ENCODE results near the gene TLR1. TPM values are rescaled to one million over a fixed set of nuclear protein-coding genes. Genes with fewer than 3 reads are reported as not detected.

TLR1 gene
- total RNA-seq, 6 experiments from 2014 or later = 5.1 to 10.5 (median 7.8) TPM

DNA sequence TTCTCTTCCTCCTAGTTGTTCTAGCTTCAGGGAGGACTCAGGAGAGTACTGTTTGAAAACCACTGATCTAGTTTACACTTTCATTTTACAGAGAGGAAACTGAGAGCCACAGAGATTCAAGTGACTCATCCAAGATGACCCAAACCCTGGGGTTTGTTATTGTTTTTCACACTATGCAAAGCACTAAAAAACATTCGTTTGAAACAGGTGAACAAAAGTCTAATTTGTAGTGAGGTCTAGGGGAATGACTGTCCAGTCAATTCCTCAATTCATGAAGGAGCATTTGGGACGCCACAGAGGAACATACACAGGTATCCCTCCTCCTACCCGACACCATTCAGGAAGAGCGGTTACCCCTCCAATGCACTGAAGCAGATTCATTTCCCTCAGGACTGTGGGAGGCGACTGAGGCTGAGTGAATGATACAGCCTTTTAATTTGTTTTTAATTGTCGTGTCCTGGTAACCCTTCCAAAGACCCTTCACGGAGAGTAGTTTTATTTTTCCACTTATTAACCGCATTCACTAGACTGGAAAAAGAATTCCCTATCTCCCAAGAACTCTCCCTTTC, 52.1 kb downstream of the TLR1 start:
- TF ChIP-seq POLR2A (IDR thresholded peaks at IDR 0.05) = no peak
- TF ChIP-seq, protein P1, sequence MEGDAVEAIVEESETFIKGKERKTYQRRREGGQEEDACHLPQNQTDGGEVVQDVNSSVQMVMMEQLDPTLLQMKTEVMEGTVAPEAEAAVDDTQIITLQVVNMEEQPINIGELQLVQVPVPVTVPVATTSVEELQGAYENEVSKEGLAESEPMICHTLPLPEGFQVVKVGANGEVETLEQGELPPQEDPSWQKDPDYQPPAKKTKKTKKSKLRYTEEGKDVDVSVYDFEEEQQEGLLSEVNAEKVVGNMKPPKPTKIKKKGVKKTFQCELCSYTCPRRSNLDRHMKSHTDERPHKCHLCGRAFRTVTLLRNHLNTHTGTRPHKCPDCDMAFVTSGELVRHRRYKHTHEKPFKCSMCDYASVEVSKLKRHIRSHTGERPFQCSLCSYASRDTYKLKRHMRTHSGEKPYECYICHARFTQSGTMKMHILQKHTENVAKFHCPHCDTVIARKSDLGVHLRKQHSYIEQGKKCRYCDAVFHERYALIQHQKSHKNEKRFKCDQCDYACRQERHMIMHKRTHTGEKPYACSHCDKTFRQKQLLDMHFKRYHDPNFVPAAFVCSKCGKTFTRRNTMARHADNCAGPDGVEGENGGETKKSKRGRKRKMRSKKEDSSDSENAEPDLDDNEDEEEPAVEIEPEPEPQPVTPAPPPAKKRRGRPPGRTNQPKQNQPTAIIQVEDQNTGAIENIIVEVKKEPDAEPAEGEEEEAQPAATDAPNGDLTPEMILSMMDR (IDR thresholded peaks at IDR 0.05) = no peak
- H3K4me3 ChIP-seq = no peak overlapping the region
- no peaks in the 10 kb centered on the region for H3K9me3 ChIP-seq
- ATAC-seq = peak in 2 of 4 donors; percentile 48 to 49
- no peaks in the 10 kb centered on the region for H3K36me3 ChIP-seq
- no peak for DNase-seq
- no peaks in the 10 kb centered on the region for H3K4me1 ChIP-seq
- peak overlapping the region in 2 of 3 donors; percentile 1 to 26 for H3K27ac ChIP-seq
- H3K27me3 ChIP-seq = no peaks in the 10 kb centered on the region
- 70% methylated on average over 7 of the region's 8 CpGs for WGBS (ENCODE audit: insufficient coverage, low coverage, low lambda C conversion rate, missing lambda C conversion rate)
- intact Hi-C loops (cut with DNase I) = no loop called here

DNA sequence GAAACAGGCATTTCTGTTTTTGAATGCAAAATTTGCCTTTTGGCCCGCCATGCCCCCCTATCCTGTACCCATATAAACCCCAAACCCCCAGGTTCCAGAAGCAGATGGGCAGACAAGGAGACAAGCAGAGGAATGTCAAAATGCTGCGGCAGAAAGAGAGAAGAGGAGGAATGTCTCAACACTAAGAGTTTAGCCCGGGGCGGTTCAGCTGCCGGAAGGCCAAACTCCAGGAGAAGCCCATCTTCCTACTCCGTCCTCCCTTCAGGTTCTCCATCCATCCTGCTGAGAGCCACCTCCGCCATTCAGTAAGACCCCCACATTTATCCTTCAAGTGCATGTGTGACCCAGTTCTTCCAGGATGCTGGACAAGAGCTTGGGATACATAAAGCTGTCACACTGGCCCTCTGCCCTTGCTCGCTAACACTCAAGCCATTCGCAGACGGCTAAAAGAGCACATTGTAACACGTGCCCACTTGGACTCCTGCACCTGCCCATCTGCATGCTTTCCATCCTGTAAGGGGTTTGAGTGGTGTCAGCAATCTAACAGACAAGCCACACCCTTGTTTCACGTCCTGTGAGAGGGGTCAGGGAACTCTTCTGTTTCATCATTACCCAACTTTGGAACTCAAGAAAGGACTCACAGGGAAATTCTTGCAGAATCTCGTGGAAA, 53.1 kb downstream of the TLR1 start:
- no peak for ATAC-seq
- no peak for DNase-seq
- H3K27me3 ChIP-seq = no peaks in the 10 kb centered on the region
- no peak for TF ChIP-seq POLR2A (IDR thresholded peaks at IDR 0.05)
- TF ChIP-seq, protein P1 (IDR thresholded peaks at IDR 0.05) = no peak
- intact Hi-C loops (cut with DNase I) = no loop called here
- no peaks in the 10 kb centered on the region for H3K4me1 ChIP-seq
- H3K27ac ChIP-seq = no peak overlapping the region
- H3K36me3 ChIP-seq = no peaks in the 10 kb centered on the region
- H3K4me3 ChIP-seq = no peak overlapping the region
- H3K9me3 ChIP-seq = no peaks in the 10 kb centered on the region
- 72% methylated on average over 5 of the region's 13 CpGs for WGBS (ENCODE audit: insufficient coverage, low coverage, low lambda C conversion rate, missing lambda C conversion rate)

DNA sequence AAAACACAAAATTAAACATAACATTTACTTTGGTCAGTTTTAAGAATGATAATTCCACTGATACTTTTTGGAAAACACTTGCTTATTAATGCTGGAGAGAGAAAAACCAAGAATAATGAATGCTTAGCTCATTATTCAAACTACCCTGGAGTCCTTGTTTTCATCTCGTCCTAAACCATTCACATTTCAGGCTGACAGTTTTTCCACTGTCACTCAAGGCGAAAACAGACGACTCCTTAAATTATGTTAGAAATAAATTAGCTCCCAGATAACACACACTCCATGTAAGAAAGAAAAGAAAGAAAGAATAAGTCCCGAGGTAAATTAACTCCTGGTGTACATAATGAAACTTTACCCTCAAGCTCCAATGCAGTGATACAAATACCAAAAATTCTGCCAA, 55.3 kb downstream of the TLR1 start:
- intact Hi-C loops (cut with DNase I) = no loop called here
- Histone ChIP-seq H3K27ac (no peak overlapping the region), H3K4me3 (no peak overlapping the region), H3K4me1 (no peaks in the 10 kb centered on the region), H3K9me3 (no peaks in the 10 kb centered on the region), H3K27me3 (no peaks in the 10 kb centered on the region), H3K36me3 (no peaks in the 10 kb centered on the region)
- ATAC-seq (no peak), DNase-seq (no peak)
- TF ChIP-seq, protein P1 (IDR thresholded peaks at IDR 0.05) = no peak
- no peak for TF ChIP-seq POLR2A (IDR thresholded peaks at IDR 0.05)
- WGBS (ENCODE audit: insufficient coverage, low coverage, low lambda C conversion rate, missing lambda C conversion rate) = 80% methylated on average over 4 of the region's 4 CpGs

DNA sequence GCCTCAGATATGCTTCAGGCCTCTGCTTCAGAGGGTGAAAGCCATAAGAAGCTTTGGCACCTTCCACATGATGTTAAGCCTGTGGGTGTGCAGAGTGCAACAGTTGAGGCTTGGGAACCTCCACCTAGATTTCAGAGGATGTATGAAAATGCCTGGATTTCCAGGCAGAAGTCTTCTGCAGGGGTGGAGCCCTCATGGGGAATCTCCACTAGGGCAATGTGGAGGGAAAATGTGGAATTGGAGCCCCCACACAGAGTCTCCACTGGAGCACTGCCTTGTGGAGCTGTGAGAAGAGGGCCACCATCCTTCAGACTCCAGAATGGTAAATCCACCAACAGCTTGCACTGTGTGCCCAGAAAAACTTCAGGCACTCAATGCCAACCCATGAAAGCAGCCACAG, 57.0 kb downstream of the TLR1 start:
- Histone ChIP-seq H3K4me1 (no peaks in the 10 kb centered on the region), H3K9me3 (no peaks in the 10 kb centered on the region), H3K27me3 (no peaks in the 10 kb centered on the region), H3K4me3 (no peak overlapping the region), H3K27ac (no peak overlapping the region), H3K36me3 (no peaks in the 10 kb centered on the region)
- ATAC-seq (no peak), DNase-seq (no peak)
- intact Hi-C loops (cut with DNase I) = no loop called here
- TF ChIP-seq, protein P1 (IDR thresholded peaks at IDR 0.05) = no peak
- TF ChIP-seq POLR2A (IDR thresholded peaks at IDR 0.05) = no peak

Small RNAs within 50 kb of the gene (small RNA-seq; reads per million reads assigned to genes)
- 0 reads per million in 2 experiments for gene RNA5SP158

Other genes with a start within 250 kb of the TLR1 start
- gene KLF3, start 140.6 kb downstream of the TLR1 start, total RNA-seq = 10 to 100 TPM; 21.3 to 37.6 (median 26.8) TPM
- gene TLR10, start 21.8 kb downstream of the TLR1 start, total RNA-seq = under 1 TPM in 4 of 6 experiments, not detected in 2; 0.16 to 0.68 (median 0.39) TPM
- 1 to 10 TPM; 1.2 to 3.4 (median 2.4) TPM for gene TLR6, start 52.0 kb upstream of the TLR1 start, total RNA-seq
- 10 to 100 TPM; 55.3 to 88.9 (median 69.4) TPM for gene FAM114A1, start 63.0 kb upstream of the TLR1 start, total RNA-seq
- 1 to 10 TPM in 4 of 6 experiments, under 1 TPM in 1, not detected in 1; 0.29 to 2.8 (median 1.2) TPM for gene TMEM156, start 227.6 kb upstream of the TLR1 start, total RNA-seq